Muscle of arm (tissue), 14 donors: Measurements from ENCODE around the gene LTBR. TPM values are rescaled to one million over a fixed set of nuclear protein-coding genes. Genes with fewer than 3 reads are reported as not detected.
"Not testable (repeated sequence)": the region's sequence is repeated elsewhere in the genome, so short reads cannot be mapped to it uniquely, and the experiment has no call there.

Experiments
- DNase-seq: peaks from one replicate; pipeline ENCODE4 v3.0.0-alpha.2; 2013
- long read RNA-seq, 11 donors: transcript quantifications; one replicate each; lab custom pipeline, GENCODE V29; 2026
- polyA plus RNA-seq, 12 donors: library from polyadenylated mRNA; unstranded; fragments of 120-200 nt; gene quantifications; one replicate each; pipeline ENCODE4 v1.2.1, GENCODE V29; 2013; ENCODE audit not compliant: insufficient read length in 12 of 12

LTBR gene
- polyA plus RNA-seq, result 10 to 100 TPM in 11 of 12 donors, not detected in 1; 25.8 to 65.1 (median 37.9) TPM
- long read RNA-seq, donor 1, transcript LTBR-203 (2 exons, 2,327 nt), result minor isoform, 5 of 29 reads
- long read RNA-seq, donor 1, transcript LTBR-201 (10 exons, 2,260 nt), result major isoform, 6 of 29 reads
- long read RNA-seq, donor 1, partial matches to known transcripts, result 18 of 29 reads
- long read RNA-seq, donor 1, other reads (novel, unspliced or antisense), result 0 of 29 reads
- long read RNA-seq, donor 2, partial matches to known transcripts, result 0 of 3 reads
- long read RNA-seq, donor 2, other reads (novel, unspliced or antisense), result 0 of 3 reads
- long read RNA-seq, donor 3, partial matches to known transcripts, result 6 of 12 reads
- long read RNA-seq, donor 3, other reads (novel, unspliced or antisense), result 0 of 12 reads
- long read RNA-seq, donor 4, partial matches to known transcripts, result 0 of 3 reads
- long read RNA-seq, donor 4, other reads (novel, unspliced or antisense), result 0 of 3 reads
- long read RNA-seq, donor 5, result 0 reads
- long read RNA-seq, donor 6, partial matches to known transcripts, result 0 of 6 reads
- long read RNA-seq, donor 6, other reads (novel, unspliced or antisense), result 0 of 6 reads
- long read RNA-seq, donor 7, partial matches to known transcripts, result 0 of 1 reads
- long read RNA-seq, donor 7, other reads (novel, unspliced or antisense), result 0 of 1 reads
- long read RNA-seq, donor 8, transcript LTBR-201 (10 exons, 2,260 nt), result major isoform, 6 of 8 reads
- long read RNA-seq, donor 8, partial matches to known transcripts, result 0 of 8 reads
- long read RNA-seq, donor 8, other reads (novel, unspliced or antisense), result 0 of 8 reads
- long read RNA-seq, donor 9, transcript LTBR-203 (2 exons, 2,327 nt), result minor isoform, 5 of 15 reads
- long read RNA-seq, donor 9, transcript LTBR-201 (10 exons, 2,260 nt), result major isoform, 10 of 15 reads
- long read RNA-seq, donor 9, partial matches to known transcripts, result 0 of 15 reads
- long read RNA-seq, donor 9, other reads (novel, unspliced or antisense), result 0 of 15 reads
- long read RNA-seq, donor 10, transcript LTBR-201 (10 exons, 2,260 nt), result major isoform, 5 of 5 reads
- long read RNA-seq, donor 10, partial matches to known transcripts, result 0 of 5 reads
- long read RNA-seq, donor 10, other reads (novel, unspliced or antisense), result 0 of 5 reads
- long read RNA-seq, donor 11, transcript LTBR-201 (10 exons, 2,260 nt), result major isoform, 11 of 15 reads
- long read RNA-seq, donor 11, partial matches to known transcripts, result 0 of 15 reads
- long read RNA-seq, donor 11, other reads (novel, unspliced or antisense), result 0 of 15 reads

GRCh38 chr12:6383572-6384498, at the start of gene LTBR:
Gene LTBR (plus strand): TSS chr12:6384162. CDS start chr12:6384359, 197 bp downstream.
- peak; percentile 91 for DNase-seq

- DNase-seq, result no peak
Measured at GRCh38 chr12:6334359-6334758, 49.6 kb upstream of the LTBR start.

GRCh38 chr12:6334940-6335450, 49.0 kb upstream of the LTBR start:
- no peak for DNase-seq

GRCh38 chr12:6335451-6336078, 48.4 kb upstream of the LTBR start:
- DNase-seq, result no peak

- DNase-seq, result peak; percentile 92
Measured at GRCh38 chr12:6336079-6336888, 47.7 kb upstream of the LTBR start.

GRCh38 chr12:6336889-6337853, 46.8 kb upstream of the LTBR start:
- DNase-seq, result no peak

- DNase-seq, result no peak
Measured at GRCh38 chr12:6337958-6338433, 46.0 kb upstream of the LTBR start.

GRCh38 chr12:6338536-6338935, 45.4 kb upstream of the LTBR start:
- DNase-seq, result not testable (repeated sequence)

GRCh38 chr12:6338955-6339354, 45.0 kb upstream of the LTBR start:
- no peak for DNase-seq

GRCh38 chr12:6340032-6340638, 43.8 kb upstream of the LTBR start:
- DNase-seq, result no peak

- DNase-seq, result no peak
Measured at GRCh38 chr12:6340745-6341416, 43.1 kb upstream of the LTBR start.

- peak; percentile 84 for DNase-seq
Measured at GRCh38 chr12:6341417-6342139, 42.4 kb upstream of the LTBR start, which contains the start of gene TNFRSF1A. Gene TNFRSF1A (minus strand): TSS chr12:6342076. CDS start chr12:6341814, 262 bp downstream.

- no peak for DNase-seq
Measured at GRCh38 chr12:6342140-6342889, 41.6 kb upstream of the LTBR start.

- no peak for DNase-seq
Measured at GRCh38 chr12:6343518-6343917, 40.4 kb upstream of the LTBR start.

GRCh38 chr12:6344101-6344660, 39.8 kb upstream of the LTBR start:
- not testable (repeated sequence) for DNase-seq
